Mesenchymal stem cell (in vitro differentiated cells and primary cell): ENCODE results near the gene UNK.

ENCODE experiments used
- DNase-seq: peaks from one replicate; pipeline ENCODE4 v3.0.0-alpha.2; 2013
- H2AFZ ChIP-seq: one replicate; pipeline ENCODE4 v1.6.1; 2013; ENCODE audit warnings: low read depth, mild to moderate bottlenecking, control low read depth, inconsistent platforms, low read length, moderate library complexity
- H2AK5ac ChIP-seq: 2 replicates; pipeline ENCODE4 v1.6.1; 2013; ENCODE audit warnings: low read length, moderate library complexity, mild to moderate bottlenecking, inconsistent platforms; ENCODE audit not compliant: severe bottlenecking
- H2BK120ac ChIP-seq: one replicate; pipeline ENCODE4 v1.6.1; 2013; ENCODE audit warnings: low read depth, mild to moderate bottlenecking, inconsistent platforms, low read length, moderate library complexity
- H2BK12ac ChIP-seq, 2 experiments: one replicate each; pipeline ENCODE4 v1.6.1; 2013; ENCODE audit warnings: inconsistent platforms in 2 of 2, low read length in 2 of 2, mild to moderate bottlenecking in 2 of 2, moderate library complexity in 2 of 2, control low read depth in 1 of 2
- H2BK15ac ChIP-seq: one replicate; pipeline ENCODE4 v1.6.1; 2013; ENCODE audit warnings: mild to moderate bottlenecking, low read depth, inconsistent platforms; ENCODE audit not compliant: poor library complexity, severe bottlenecking
- H2BK5ac ChIP-seq: 2 replicates; pipeline ENCODE4 v1.6.1; 2013; ENCODE audit warnings: low read depth, mild to moderate bottlenecking, low read length, control low read depth, inconsistent platforms; ENCODE audit not compliant: poor library complexity, severe bottlenecking
- H3K14ac ChIP-seq, 2 experiments: one replicate each; pipeline ENCODE4 v1.6.1; 2013; ENCODE audit warnings: inconsistent platforms in 2 of 2, low read length in 2 of 2, control low read depth in 1 of 2, mild to moderate bottlenecking in 1 of 2, moderate library complexity in 1 of 2
- H3K18ac ChIP-seq, 2 experiments: one replicate each; pipeline ENCODE4 v1.6.1; 2013; ENCODE audit warnings: inconsistent platforms in 2 of 2, low read length in 2 of 2, control low read depth in 1 of 2, low read depth in 1 of 2, mild to moderate bottlenecking in 1 of 2
- H3K23ac ChIP-seq, 2 experiments: one replicate each; pipeline ENCODE4 v1.6.1; 2013; ENCODE audit warnings: inconsistent platforms in 2 of 2, low read length in 2 of 2, mild to moderate bottlenecking in 2 of 2, moderate library complexity in 2 of 2, control low read depth in 1 of 2
- H3K27ac ChIP-seq: 2 replicates; pipeline ENCODE4 v1.5.1; 2013; ENCODE audit warnings: mild to moderate bottlenecking, moderate library complexity, low read length, control low read depth, inconsistent platforms; ENCODE audit not compliant: poor library complexity, severe bottlenecking
- H3K27me3 ChIP-seq, 2 experiments: 2 replicates each; pipeline versions ENCODE4 v1.6.1 to v1.7.0; 2013; ENCODE audit warnings: low read length in 2 of 2, mild to moderate bottlenecking in 2 of 2, moderate library complexity in 2 of 2, control low read depth in 1 of 2, inconsistent platforms in 1 of 2; ENCODE audit not compliant: control insufficient read depth in 1 of 2, insufficient read depth in 1 of 2
- H3K36me3 ChIP-seq, 2 experiments: 2 replicates each; pipeline versions ENCODE4 v1.6.1 to v1.7.0; 2013; ENCODE audit warnings: low read length in 2 of 2, control low read depth in 1 of 2, inconsistent platforms in 1 of 2, low read depth in 1 of 2, mild to moderate bottlenecking in 1 of 2; ENCODE audit not compliant: insufficient read depth in 2 of 2, control insufficient read depth in 1 of 2
- H3K4ac ChIP-seq, 2 experiments: one replicate each; pipeline ENCODE4 v1.6.1; 2013; ENCODE audit warnings: inconsistent platforms in 2 of 2, low read length in 2 of 2, mild to moderate bottlenecking in 2 of 2, moderate library complexity in 2 of 2, control low read depth in 1 of 2, low read depth in 1 of 2
- H3K4me1 ChIP-seq: 2 replicates; pipeline ENCODE4 v1.6.1; 2013; ENCODE audit warnings: low read depth, low read length, control low read depth; ENCODE audit not compliant: control insufficient read depth, insufficient read depth
- H3K4me2 ChIP-seq: 2 replicates; pipeline ENCODE4 v1.6.1; 2013; ENCODE audit warnings: low read length, mild to moderate bottlenecking, inconsistent platforms; ENCODE audit not compliant: poor library complexity, severe bottlenecking
- H3K4me3 ChIP-seq, 2 experiments: 2 replicates each; pipeline versions ENCODE4 v1.5.1 to v1.7.0; 2013; ENCODE audit warnings: low read length in 2 of 2, mild to moderate bottlenecking in 2 of 2, control low read depth in 1 of 2, low read depth in 1 of 2; ENCODE audit not compliant: insufficient read depth in 1 of 2
- H3K79me1 ChIP-seq: replicated peaks from 2 replicates; pipeline ENCODE4 v1.6.1; 2013; ENCODE audit warnings: mild to moderate bottlenecking, control low read depth, low read length, inconsistent platforms; ENCODE audit not compliant: poor library complexity, severe bottlenecking
- H3K9ac ChIP-seq: 2 replicates; pipeline ENCODE4 v1.7.0; 2013; ENCODE audit warnings: mild to moderate bottlenecking, low read length, moderate library complexity
- H3K9me3 ChIP-seq: 2 replicates; pipeline ENCODE4 v1.7.0; 2013; ENCODE audit warnings: mild to moderate bottlenecking, low read length; ENCODE audit not compliant: control insufficient read depth
- H4K8ac ChIP-seq: one replicate; pipeline ENCODE4 v1.6.1; 2013; ENCODE audit warnings: inconsistent platforms, mild to moderate bottlenecking, low read length, moderate library complexity
- H4K91ac ChIP-seq: one replicate; pipeline ENCODE4 v1.6.1; 2013; ENCODE audit warnings: mild to moderate bottlenecking, low read length, inconsistent platforms
- WGBS: methylation state at CpG from one replicate; pipeline ENCODE4 v1.1.7; 2013; ENCODE audit warnings: mixed read lengths; 5-methylcytosine and 5-hydroxymethylcytosine counted together

UNK gene

DNA sequence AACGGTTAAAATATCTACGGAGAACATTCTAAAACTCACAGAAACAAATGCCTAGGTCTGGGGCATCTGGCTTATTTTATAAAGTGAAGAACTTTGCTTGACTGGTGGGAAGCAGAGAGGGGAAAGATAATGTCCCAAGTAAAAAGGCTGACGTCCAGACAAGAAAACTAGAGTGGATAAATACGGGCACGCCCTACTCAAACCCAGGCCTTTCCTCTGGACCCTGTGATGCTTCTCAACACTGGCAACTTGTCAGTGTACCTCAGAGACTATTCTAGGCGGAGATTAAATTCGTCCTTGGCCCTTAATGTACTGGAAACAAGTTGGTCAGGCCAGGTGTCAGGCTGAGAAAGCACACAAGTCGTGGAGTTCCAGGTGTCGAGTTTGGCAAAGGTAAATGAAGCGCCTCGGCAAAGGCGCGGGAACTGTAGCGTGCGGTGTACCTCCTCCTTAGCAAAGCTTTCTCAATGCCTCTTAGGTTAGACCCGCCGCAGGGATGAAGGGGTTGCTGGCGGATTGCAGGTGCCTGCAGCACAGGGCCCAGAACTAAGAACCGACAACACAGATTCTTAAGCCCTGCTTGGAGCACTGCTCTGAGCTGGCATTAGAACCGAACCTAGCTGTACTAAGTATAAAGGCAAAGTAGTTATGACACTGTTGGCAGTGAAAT, 668 bp upstream of the UNK start:
- Histone ChIP-seq H3K4me3 (peak overlapping the region in 1 of 2 experiments; percentile 82), H3K4me2 (peak overlapping the region; percentile 58), H2BK5ac (no peak overlapping the region), H3K4ac (peak overlapping the region; percentile 7 to 93), H3K23ac (no peak overlapping the region), H3K79me1 (peaks cover 4% of the 10 kb centered on the region), H3K14ac (no peak overlapping the region), H2AK5ac (peak overlapping the region; percentile 37), H2BK120ac (peak overlapping the region; percentile 22), H3K9ac (peak overlapping the region; percentile 100), H3K9me3 (no peaks in the 10 kb centered on the region), H4K8ac (peak overlapping the region; percentile 87), H2AFZ (no peak overlapping the region), H3K36me3 (peaks cover under 1 to 3% of the 10 kb centered on the region in 2 experiments), H2BK15ac (peak overlapping the region; percentile 73), H2BK12ac (peak overlapping the region; percentile 7 to 22), H3K18ac (peak overlapping the region; percentile 77 to 83), H3K27me3 (no peaks in the 10 kb centered on the region), H3K4me1 (peaks cover 14% of the 10 kb centered on the region), H3K27ac (peak overlapping the region; percentile 63), H4K91ac (peak overlapping the region; percentile 60)
- 83% methylated on average over 19 of the region's 20 CpGs for WGBS
- no peak for DNase-seq

DNA sequence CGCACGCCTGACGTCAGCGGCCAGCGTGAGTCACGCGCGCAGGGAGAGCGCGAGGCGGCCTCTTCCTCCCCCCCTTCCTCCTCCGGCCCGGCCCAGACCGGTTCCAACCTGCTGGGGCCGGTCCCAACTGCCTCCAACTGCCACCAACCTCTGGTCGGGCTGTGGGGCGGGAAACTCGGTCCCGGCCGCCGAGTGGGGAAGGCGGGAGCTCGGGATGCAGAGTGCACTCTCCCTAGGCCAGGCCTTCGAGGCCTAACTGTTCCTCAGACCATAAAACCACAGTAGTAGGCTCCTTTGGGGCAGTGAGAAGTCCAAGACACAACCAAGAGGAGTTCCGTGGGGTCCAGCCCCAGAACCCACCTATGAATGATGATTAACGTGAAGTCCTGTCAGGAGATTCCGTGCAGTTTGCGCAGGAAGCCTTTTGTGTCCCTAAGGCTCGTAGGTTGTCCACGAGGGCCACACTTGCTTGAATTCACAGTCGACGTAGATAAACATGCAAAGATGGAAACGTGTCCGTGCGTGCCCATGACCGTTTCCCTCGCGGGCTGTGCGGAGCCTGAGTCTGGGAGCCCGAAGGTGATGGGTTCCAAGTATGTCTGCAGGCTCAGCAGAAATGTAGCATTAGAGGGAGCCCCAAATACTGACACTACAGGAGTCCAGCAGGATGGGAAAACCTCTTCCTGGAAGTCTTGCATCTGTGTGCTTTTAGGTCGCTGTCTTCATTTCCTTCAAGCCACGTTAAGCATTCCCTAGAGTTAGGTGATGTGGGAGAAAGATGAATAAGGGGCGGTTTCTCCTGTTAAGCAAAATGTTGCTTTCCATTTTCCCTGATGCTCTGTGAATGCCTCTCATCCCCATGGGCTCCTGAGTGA, 647 bp downstream of the UNK start:
- peak overlapping the region; percentile 98 for H2AK5ac ChIP-seq
- H3K9me3 ChIP-seq: no peaks in the 10 kb centered on the region
- peak; percentile 91 for DNase-seq
- H3K4ac ChIP-seq: peak overlapping the region; percentile 82 to 100
- peaks cover 14% of the 10 kb centered on the region for H3K4me1 ChIP-seq
- peak overlapping the region; percentile 97 for H4K91ac ChIP-seq
- no peaks in the 10 kb centered on the region for H3K27me3 ChIP-seq
- peak overlapping the region; percentile 0 to 34 for H3K23ac ChIP-seq
- H3K4me3 ChIP-seq: peak overlapping the region; percentile 80 to 82
- peak overlapping the region; percentile 94 for H2BK5ac ChIP-seq
- H2BK120ac ChIP-seq: peak overlapping the region; percentile 83
- H3K79me1 ChIP-seq: peaks cover 4% of the 10 kb centered on the region
- H2BK15ac ChIP-seq: no peak overlapping the region
- WGBS: 10% methylated on average over 38 of the region's 43 CpGs
- peak overlapping the region; percentile 100 for H3K27ac ChIP-seq
- H3K9ac ChIP-seq: peak overlapping the region; percentile 100
- peak overlapping the region; percentile 98 to 99 for H3K18ac ChIP-seq
- peak overlapping the region; percentile 78 for H3K4me2 ChIP-seq
- peak overlapping the region; percentile 93 for H2AFZ ChIP-seq
- peak overlapping the region in 1 of 2 experiments; percentile 29 for H2BK12ac ChIP-seq
- H3K36me3 ChIP-seq: no peaks in the 10 kb centered on the region
- peak overlapping the region in 1 of 2 experiments; percentile 99 for H3K14ac ChIP-seq
- H4K8ac ChIP-seq: peak overlapping the region; percentile 97

DNA sequence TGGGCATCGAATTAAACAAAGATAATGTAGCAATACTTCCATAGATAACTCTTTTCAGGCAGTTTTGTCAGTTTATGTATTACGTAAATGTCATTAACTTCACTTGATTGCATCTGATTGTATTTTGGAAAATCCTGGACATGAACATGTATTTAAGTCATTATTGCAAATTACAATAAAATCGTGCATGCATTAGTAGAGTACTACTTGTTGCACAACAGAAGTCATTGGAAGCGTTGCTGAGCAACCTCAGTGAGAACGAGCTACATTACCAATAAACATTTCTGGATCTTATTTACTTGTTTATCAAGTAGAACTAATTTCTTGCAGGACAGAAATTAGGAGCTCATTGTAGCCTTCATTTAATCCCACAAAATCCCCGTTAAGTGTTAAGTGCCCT, 6.6 kb downstream of the UNK start:
- H2AFZ ChIP-seq: no peak overlapping the region
- no peak overlapping the region for H4K91ac ChIP-seq
- peaks cover 6% of the 10 kb centered on the region for H3K4me1 ChIP-seq
- no peak overlapping the region for H3K9ac ChIP-seq
- no peak overlapping the region for H2BK15ac ChIP-seq
- H3K23ac ChIP-seq: no peak overlapping the region
- H3K79me1 ChIP-seq: peaks cover 9% of the 10 kb centered on the region
- no peak overlapping the region for H3K18ac ChIP-seq
- no peak overlapping the region for H3K14ac ChIP-seq
- H3K4me2 ChIP-seq: no peak overlapping the region
- H2BK120ac ChIP-seq: no peak overlapping the region
- H3K27me3 ChIP-seq: no peaks in the 10 kb centered on the region
- H2BK12ac ChIP-seq: no peak overlapping the region
- no peak overlapping the region for H4K8ac ChIP-seq
- no peak overlapping the region for H3K4ac ChIP-seq
- H3K4me3 ChIP-seq: no peak overlapping the region
- no peak overlapping the region for H2BK5ac ChIP-seq
- H3K27ac ChIP-seq: no peak overlapping the region
- H2AK5ac ChIP-seq: no peak overlapping the region
- 100% methylated on average over 3 of the region's 6 CpGs for WGBS
- H3K9me3 ChIP-seq: no peaks in the 10 kb centered on the region
- no peak for DNase-seq
- peaks cover 8 to 39% of the 10 kb centered on the region in 2 experiments for H3K36me3 ChIP-seq

DNA sequence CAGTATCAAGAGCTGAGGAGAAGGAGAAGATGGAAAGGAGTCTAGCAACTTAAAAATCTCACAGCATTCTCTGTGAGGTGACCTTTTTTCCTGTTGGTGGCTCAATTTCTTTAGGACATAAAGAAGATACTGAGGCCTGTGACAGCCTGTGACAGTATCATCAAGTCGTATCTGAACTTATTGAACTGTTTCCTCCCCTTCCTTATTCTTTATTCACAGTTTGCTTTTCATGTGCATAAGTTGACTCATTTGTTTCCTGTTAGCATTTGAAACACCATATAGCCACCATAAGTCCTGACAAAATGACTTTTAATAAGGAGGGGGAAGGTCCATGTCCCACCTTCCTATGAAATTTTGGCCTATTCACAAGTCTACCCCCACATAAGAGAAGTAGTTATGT, 8.9 kb downstream of the UNK start:
- no peaks in the 10 kb centered on the region for H3K4me1 ChIP-seq
- no peak overlapping the region for H3K9ac ChIP-seq
- no peak overlapping the region for H2AFZ ChIP-seq
- H2BK120ac ChIP-seq: no peak overlapping the region
- H3K36me3 ChIP-seq: peaks cover 19 to 57% of the 10 kb centered on the region in 2 experiments
- no peaks in the 10 kb centered on the region for H3K9me3 ChIP-seq
- peaks cover 14% of the 10 kb centered on the region for H3K79me1 ChIP-seq
- no peak overlapping the region for H3K4ac ChIP-seq
- 88% methylated on average over 1 of the region's 1 CpG for WGBS
- H2AK5ac ChIP-seq: no peak overlapping the region
- no peak overlapping the region for H3K23ac ChIP-seq
- H3K27ac ChIP-seq: no peak overlapping the region
- no peak overlapping the region for H4K8ac ChIP-seq
- no peak for DNase-seq
- no peak overlapping the region for H2BK12ac ChIP-seq
- H3K14ac ChIP-seq: no peak overlapping the region
- no peak overlapping the region for H3K18ac ChIP-seq
- H4K91ac ChIP-seq: no peak overlapping the region
- no peak overlapping the region for H3K4me2 ChIP-seq
- H2BK15ac ChIP-seq: no peak overlapping the region
- no peak overlapping the region for H2BK5ac ChIP-seq
- H3K4me3 ChIP-seq: no peak overlapping the region
- H3K27me3 ChIP-seq: no peaks in the 10 kb centered on the region
